Hematopoietic multipotent progenitor cell treated with erythropoietin and hydrocortisone succinate and interleukin-3 and kit ligand, for 6 days (in vitro differentiated cells): ENCODE measurements around the gene ADAMTS12.
A peak's percentile ranks its signal among the peaks of the same experiment; 100 is the strongest.

Experiments used
- DNase-seq: peaks from one replicate; pipeline ENCODE4 v3.0.0-alpha.2; 2015

The ADAMTS12 gene

DNA sequence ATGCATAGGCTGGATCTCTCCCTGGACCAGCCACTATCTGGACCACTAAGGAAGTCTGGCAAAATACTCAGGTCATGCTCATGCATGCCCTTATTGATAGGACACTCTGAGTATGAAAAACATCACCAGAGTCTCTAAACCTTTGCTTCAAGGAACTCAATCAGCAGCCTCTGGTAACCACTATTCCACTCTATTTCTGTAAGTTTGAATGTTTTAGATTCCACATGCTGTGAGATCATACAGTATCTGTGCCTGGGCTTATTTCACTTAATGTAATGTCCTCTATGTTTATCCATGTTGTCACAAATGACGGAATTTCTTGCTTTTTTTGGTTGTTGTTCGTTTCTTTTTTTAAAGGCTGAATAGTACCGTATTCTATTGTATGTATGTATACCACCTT, 382.8 kb downstream of the ADAMTS12 start:
- no peak for DNase-seq

DNA sequence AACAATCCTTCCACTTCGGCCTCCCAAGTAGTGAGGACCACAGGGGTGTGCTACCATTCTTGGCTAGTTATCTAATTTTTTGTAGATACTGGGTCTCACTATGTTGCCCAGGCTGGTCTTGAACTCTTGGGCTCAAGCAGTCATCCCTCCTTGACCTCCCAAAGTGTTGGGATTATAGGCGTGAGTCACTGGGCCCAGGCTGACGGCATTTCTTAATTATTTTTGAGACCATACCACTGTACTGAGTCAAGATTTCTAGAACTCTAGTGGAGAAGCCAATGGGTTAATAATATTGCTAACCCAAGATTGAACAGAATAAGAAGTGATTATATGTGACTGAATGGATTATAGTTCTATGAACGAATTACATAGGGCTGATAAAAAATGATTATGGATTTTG, 384.4 kb downstream of the ADAMTS12 start:
- DNase-seq: no peak

DNA sequence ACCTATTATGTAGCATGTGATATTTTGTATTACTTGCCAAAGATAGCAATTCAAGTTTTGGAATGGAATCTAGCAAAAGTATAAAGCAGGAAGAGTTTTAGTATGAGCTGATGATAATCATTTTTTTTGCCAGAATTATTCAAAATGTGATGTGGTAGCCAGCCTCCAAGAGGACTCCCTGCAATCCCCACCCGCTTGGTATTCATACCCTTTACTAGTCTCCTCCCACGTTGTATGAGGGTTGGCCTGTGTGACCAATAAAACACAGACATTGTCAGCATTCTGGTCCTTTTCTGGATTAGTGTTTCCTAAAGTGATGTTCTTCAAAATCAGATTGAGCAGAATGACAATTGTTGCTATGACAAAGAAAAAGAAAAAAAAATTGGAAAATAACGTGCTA, 387.2 kb downstream of the ADAMTS12 start:
- DNase-seq: no peak

DNA sequence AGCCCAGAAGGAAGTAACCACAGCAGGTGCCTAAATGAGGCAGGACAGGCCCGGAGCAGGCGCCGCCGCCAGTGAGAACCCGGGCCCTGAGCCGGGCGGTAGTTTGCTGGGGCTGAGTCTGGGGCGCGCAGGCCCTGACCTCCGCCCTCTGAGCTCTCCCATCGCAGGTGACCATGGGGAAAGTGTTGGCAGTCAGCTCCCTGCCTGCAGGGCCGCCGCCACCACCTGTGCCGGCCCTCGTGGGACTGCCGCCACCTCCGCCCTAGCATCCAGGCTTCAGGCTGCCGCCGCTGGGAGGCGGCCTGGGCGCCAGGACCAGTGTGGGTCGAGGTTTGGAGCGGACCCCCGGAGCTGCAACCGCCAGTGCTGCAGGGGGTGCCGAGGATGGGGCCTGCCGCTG, 389.9 kb downstream of the ADAMTS12 start:
- no peak for DNase-seq

DNA sequence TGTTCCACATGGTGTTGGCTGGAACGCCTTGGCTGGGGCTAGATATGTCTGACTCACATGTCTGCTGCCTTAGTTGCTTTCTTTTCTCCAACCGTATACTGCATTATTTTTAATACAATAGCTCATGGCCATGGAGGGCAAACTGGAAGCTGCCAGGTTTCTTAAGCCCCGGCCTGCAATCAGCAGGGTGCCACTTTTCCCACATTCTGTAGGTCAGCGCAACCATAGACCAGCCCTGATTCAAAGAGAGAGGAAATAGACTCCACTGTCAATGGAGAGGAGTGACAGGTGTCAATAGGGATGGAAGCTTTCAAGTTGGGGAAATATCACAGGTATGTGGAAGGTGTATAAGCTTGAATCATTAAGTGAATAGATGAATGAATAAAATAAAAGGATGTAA, 390.5 kb downstream of the ADAMTS12 start:
- no peak for DNase-seq

DNA sequence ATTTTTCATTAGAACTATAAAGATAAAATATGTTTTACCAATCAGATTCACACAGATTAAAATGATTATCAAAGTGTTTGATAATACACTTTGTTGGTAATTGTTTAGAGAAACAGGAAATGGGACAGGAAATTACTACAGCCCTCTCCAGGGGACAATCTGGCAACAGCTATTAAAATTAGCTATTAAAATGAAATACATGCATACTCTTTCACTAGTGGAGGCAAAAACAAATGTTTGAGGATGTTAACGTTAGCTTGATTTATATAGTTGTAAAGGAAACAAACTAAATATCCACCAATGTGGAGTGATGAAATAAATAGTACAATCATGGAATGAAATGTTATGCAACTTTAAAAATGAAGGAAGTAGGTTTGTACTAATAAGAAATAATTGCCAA, 397.3 kb downstream of the ADAMTS12 start:
- DNase-seq: no peak

DNA sequence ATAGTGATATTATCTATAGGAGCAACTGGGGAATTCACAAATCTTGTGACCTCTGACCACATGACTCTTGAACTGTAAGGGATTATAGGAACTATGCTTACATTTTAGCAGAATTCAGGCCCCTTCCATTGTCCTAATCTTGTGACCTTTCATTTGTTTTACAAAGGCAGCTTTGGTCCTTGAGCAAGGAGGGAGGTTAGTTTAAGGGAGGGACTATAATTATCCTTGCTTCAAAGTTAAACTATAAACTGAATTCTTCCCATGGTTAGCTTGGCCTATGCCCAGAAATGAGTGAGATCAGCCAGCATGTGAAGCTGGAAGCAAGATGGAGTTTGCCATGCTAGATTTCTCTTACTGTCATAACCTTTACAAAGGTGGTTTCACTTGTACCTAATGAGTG, 399.8 kb downstream of the ADAMTS12 start:
- DNase-seq: no peak

DNA sequence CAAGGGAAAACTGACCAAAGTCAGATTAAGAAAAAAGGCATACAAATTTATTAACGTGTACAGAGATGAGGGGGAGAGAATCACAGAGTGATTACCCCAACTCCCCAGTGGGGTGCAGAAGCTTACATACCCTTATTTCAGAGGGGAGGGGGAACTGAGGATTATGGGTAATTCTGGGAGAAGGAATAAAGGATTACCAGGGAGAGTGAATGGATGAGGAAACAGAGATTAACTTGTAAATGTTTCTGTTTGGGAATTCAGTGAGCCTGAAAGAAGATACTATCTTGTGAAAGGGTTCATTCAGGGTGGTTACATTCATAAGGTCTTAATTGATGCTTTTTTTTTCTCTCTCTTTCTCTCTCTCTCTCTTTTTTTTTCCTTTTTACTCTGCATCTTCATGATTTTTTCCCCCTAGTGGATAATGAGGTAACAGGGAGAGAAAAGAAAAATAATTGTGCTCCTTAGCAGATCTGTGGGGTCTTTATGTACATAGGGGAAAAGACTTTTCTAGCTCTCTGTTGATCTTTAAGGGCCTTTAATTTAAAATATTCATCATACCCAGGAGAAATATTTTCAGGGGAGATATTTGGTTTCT, 401.6 kb downstream of the ADAMTS12 start:
- DNase-seq: no peak

DNA sequence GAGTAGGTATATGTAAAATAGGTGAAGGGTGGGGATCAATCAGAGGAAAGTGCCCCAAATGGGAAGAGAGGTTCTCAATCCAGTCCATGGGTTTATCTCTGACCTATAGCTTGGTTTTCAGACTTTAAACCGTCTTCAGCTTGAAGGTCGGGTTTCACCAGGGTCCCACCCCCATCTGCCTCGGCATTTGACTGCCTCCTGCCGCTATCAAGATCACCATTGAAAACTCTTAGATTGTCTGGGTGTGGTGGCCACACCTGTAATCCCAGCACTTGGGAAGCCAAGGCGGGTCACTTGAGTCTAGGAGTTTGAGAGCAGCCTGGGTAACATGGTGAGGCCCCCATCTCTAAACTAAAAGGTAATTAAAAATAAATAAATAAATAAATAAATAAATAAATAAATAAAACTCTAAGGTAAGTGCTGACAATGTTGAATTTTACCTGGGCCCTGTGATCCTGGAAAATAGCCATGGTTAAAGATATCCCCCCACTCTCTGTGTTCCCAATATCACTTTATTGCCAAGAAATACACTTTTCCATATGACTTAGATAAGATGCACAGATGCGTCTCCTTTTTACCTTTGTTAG, 402.2 kb downstream of the ADAMTS12 start:
- DNase-seq: no peak

DNA sequence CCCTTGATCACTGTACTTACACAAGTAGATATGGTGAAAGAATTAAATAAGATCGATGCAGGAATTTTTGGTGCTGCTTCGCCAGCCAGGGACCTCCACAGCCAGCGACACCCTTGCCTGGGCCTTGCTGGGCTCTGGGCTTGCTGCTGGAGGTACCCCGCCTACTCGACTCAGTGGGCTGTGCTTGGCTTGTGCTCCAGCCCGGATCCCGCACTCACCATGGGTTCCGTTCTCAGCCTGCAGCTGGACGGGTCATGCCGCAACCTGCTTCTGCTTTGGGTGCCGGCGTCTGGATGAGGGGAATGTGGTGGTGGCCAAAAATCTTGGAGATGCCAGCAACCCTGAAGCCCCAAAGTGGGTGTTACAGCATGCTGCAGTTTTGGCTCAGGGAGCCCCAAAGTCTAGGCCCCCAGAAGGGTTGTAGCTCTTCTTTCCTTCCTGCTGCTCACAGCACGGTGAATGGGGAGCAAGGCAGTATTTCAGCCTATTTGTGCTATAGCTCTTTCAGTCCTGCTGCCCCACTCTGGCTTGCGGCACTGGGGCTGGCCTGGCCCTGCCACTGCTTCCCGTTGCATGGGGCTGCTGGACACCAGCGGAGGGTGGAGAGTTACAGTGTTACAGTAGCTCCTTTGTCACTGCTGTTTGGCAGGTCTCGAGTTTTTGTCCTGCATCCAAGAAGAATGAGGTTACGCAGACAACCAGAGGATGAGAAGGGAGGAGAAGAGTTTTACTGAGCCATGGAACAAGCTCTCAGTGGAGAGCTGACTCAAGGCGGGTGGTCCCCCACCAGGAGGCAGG, 403.0 kb downstream of the ADAMTS12 start:
- no peak for DNase-seq

DNA sequence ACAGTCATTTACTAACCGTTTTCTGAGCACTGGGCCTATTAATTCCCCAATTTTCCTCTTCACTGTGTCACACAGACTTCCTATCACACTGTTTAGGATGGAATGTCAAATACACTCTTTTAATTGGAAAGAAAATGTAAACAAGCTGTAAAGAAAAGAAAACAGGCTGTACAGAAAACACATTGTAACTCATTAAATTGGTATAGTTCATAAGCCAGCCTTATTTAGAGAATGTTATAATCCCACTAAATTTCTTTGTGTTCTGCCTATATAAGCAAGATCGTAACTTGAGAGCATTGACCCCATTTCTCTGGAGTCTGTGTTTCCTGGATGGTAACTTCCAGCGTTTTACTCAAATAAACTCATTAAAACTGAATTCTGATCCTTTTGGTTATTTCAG, 404.6 kb downstream of the ADAMTS12 start:
- no peak for DNase-seq

DNA sequence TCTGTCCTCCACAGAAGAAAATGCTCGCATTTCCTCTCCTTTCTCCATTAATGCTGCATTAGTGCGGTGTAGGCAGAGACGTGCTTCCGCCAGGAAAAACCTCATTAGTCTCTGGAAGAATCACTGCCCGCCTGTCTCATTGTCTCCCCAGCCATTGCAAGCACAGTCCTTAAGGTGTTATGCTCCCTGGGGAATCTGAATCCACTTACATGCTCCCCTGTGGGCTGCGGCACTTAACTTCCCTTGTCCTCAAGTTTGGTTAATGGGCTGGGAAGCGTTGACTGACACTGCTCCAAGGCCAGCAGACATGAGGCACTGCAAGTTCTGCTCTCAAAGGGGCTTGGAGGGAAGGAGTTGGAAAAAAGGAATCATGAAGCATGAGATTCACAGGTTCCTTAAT, 409.5 kb downstream of the ADAMTS12 start:
- DNase-seq: no peak

DNA sequence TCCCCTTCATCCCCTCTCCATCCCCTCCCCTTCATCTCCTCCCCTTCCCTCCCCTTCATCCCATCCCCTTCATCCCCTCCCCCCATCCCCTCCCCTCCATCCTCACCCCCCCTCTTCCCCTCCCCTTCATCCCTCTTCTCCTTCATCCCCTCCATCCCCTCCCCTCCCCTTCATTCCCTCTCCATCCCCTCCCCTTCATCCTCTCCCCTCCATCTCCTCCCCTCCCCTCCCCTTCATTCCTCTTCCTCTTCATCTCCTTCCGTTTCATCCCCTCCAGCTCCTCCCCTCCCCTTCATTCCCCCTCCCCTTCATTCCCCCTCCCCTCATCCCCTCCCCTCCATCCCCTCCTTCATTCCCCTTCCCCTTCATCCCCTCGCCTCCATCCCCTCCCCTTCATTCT, 410.9 kb downstream of the ADAMTS12 start:
- no peak for DNase-seq

DNA sequence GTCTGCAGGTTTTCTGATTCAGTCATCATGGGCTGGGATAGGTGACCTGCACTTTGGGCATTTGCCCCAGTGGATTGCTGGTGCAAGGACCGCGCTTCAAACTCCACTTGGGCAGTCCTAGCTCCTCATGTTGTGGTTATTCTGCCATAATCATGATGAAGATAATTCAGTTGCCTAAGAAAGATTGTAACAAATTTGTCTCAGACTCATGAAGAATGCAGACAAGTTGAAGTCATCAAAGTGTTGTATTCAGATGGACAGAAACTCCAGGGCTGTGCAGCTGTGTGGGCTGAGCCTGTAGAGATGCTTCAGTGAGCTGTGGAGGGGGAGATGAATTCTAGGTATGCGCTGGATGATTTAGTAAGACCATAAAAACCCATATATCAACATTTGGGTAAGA, 412.5 kb downstream of the ADAMTS12 start:
- DNase-seq: no peak

DNA sequence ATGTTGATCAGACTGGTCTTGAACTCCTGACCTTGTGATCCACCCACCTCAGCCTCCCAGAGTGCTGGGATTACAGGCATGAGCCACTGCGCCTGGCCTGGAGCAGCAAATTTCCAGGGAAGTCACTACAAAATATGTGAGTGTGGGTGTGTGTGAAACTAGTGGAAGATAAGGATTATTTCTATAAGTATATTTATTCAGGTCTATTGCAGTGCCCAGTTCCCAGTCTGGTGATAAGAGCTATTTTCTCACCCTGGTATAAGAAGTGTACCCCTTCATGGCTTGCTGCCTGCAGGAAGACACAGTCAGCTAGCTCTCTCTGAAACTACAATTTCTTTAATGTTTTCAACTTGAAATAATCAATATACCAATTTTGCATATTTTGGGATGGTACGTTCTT, 414.0 kb downstream of the ADAMTS12 start:
- DNase-seq: no peak

DNA sequence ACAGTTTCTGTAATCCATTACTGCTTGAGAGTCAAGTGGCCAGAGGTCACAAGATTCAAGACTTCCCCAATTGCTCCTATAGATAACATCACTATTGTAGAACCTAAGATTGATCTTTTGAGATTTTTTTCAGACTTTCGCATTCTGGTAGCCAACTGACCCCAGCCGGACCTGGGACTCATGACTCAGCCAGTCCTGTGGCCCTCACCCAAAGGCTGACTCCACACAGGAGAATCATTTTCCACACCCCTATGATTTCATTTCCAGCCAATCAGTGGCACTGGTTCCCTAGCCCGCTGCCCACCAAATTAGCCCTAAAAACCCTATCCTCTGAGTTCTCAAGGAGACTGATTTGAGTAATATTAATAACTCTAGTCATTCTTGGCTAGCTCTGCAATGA, 414.8 kb downstream of the ADAMTS12 start:
- DNase-seq: no peak

DNA sequence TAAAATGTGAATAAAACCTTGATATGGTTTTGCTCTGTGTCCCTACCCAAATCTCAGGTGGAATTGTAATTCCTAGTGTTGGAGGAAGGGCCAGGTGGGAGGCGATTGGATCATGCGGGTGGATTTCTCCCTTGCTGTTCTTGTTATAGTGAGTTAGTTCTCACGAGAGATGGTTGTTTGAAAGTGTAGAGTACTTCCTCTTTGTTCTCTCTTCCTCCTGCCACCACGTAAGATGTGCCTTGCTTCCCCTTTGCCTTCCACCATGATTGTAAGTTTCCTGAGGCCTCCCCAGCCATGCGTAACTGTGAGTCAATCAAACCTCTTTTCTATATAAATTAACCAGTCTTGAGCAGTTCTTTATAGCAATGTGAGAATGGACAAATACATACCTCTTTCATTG, 416.1 kb downstream of the ADAMTS12 start:
- DNase-seq: no peak

DNA sequence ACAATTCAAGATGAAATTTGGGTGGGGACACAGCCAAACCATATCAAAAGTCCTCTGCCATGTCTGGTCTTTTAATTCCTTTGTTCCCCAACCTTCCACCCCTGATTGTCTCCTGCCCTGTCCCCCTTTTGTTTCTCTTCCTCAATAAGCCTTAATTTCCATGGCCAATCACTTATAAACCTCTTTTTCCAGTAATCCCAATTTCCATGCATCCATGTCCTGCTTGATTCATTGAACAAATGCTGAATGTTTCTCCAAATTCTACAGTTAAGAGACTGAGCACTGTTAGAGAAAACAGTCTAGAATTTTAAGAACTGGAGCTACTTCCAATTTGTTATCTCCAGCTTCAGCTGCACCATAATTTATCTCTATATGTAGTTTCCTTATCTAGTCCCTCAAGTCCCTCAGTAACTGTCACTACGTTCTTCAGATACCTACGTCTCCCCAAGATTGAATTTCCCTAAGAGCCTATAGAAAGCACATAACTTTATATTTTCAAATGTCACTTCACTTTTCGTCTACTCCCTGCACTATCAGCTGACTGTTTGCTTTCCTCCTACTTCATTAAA, 416.8 kb downstream of the ADAMTS12 start:
- DNase-seq: peak; percentile 63

DNA sequence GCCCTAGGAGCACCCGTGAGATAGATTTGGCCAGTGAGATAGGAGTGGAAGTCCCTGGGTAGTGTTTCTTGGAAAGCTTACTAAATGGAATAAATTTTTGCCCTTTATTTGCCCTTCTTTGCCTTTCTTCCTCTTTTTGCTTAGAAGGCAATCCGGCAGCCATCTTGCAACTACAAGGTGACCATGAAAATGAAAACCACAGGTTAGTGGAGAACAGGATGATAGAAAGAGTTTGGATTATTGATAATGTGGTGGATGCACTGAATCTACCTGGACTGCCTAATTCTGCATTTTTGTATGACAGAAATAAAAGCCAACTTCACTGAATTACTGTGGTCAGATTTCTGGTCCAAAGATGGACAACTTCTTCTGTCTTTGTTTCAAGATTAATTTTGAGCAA, 417.8 kb downstream of the ADAMTS12 start:
- no peak for DNase-seq
